ENCODE measurements around the gene PLEKHH1.

The PLEKHH1 gene

GRCh38 chr14:67522270-67522669 is 10.8 kb upstream of the PLEKHH1 start:
- in situ Hi-C loops (cut with HindIII; ENCODE audit: low sequenced_read_pairs): loop anchor here (5.0 kb wide), 2 partner anchors 55 to 105 kb away; no protein-coding TSS in a partner anchor
- no peak overlapping the region for H3K4me3 ChIP-seq (ENCODE audit: low read depth, low read length)
- DNase-seq (ENCODE audit: low read depth): no peak
- TF ChIP-seq CTCF (IDR thresholded peaks at IDR 0.05; ENCODE audit: low read depth, low read length, missing control alignments): no peak

- no peak overlapping the region for H3K4me3 ChIP-seq (ENCODE audit: low read depth, low read length)
- in situ Hi-C loops (cut with HindIII; ENCODE audit: low sequenced_read_pairs): loop anchor here (5.0 kb wide), 2 partner anchors 53 to 107 kb away; no protein-coding TSS in a partner anchor
- no peak for TF ChIP-seq CTCF (IDR thresholded peaks at IDR 0.05; ENCODE audit: low read depth, low read length, missing control alignments)
- no peak for DNase-seq (ENCODE audit: low read depth)
Measured at GRCh38 chr14:67523764-67524633, 9.1 kb upstream of the PLEKHH1 start.

GRCh38 chr14:67524634-67524963 is 8.5 kb upstream of the PLEKHH1 start:
- TF ChIP-seq CTCF (IDR thresholded peaks at IDR 0.05; ENCODE audit: low read depth, low read length, missing control alignments): no peak
- in situ Hi-C loops (cut with HindIII; ENCODE audit: low sequenced_read_pairs): loop anchor here (5.0 kb wide), 2 partner anchors 53 to 107 kb away; no protein-coding TSS in a partner anchor
- no peak for DNase-seq (ENCODE audit: low read depth)
- H3K4me3 ChIP-seq (ENCODE audit: low read depth, low read length): no peak overlapping the region

- no peak for TF ChIP-seq CTCF (IDR thresholded peaks at IDR 0.05; ENCODE audit: low read depth, low read length, missing control alignments)
- in situ Hi-C loops (cut with HindIII; ENCODE audit: low sequenced_read_pairs): no loop called here
- DNase-seq (ENCODE audit: low read depth): no peak
- H3K4me3 ChIP-seq (ENCODE audit: low read depth, low read length): no peak overlapping the region
Measured at GRCh38 chr14:67525389-67525788, 7.7 kb upstream of the PLEKHH1 start.

- DNase-seq (ENCODE audit: low read depth): no peak
- no peak overlapping the region for H3K4me3 ChIP-seq (ENCODE audit: low read depth, low read length)
- TF ChIP-seq CTCF (IDR thresholded peaks at IDR 0.05; ENCODE audit: low read depth, low read length, missing control alignments): no peak
- in situ Hi-C loops (cut with HindIII; ENCODE audit: low sequenced_read_pairs): no loop called here
Measured at GRCh38 chr14:67526181-67526580, 6.9 kb upstream of the PLEKHH1 start.

GRCh38 chr14:67526676-67527459 is 6.2 kb upstream of the PLEKHH1 start:
- in situ Hi-C loops (cut with HindIII; ENCODE audit: low sequenced_read_pairs): no loop called here
- DNase-seq (ENCODE audit: low read depth): peak; percentile 26
- TF ChIP-seq CTCF (IDR thresholded peaks at IDR 0.05; ENCODE audit: low read depth, low read length, missing control alignments): peak; percentile 82

More at GRCh38 chr14:67526676-67527459, 6.2 kb upstream of the PLEKHH1 start:
- H3K4me3 ChIP-seq (ENCODE audit: low read depth, low read length): no peak overlapping the region

Data from astrocyte of the cerebellum (primary cell).